NOMO-1 (cell line): ENCODE measurements around the gene KXD1.
"Not testable (repeated sequence)": the region's sequence is repeated elsewhere in the genome, so short reads cannot be mapped to it uniquely, and the experiment has no call there.

Experiments
- DNase-seq, 2 experiments: peaks; one replicate each; lab custom pipeline; 2025; ENCODE audit not compliant: unreplicated experiment in 2 of 2; lab: John Stamatoyannopoulos, UW

KXD1 gene

GRCh38 chr19:18576383-18576782 is 18.7 kb downstream of the KXD1 start:
- no peak for DNase-seq

- DNase-seq, result no peak
Measured at GRCh38 chr19:18577365-18577914, 19.8 kb downstream of the KXD1 start.

GRCh38 chr19:18580311-18580710 is 22.6 kb downstream of the KXD1 start:
- DNase-seq, result no peak

GRCh38 chr19:18586306-18586705 is 28.6 kb downstream of the KXD1 start:
- DNase-seq, result peak; percentile 15 to 71

- DNase-seq, result no peak
Measured at GRCh38 chr19:18587561-18587960, 29.9 kb downstream of the KXD1 start.

GRCh38 chr19:18587962-18588610 is 30.4 kb downstream of the KXD1 start:
- no peak for DNase-seq

- peak; percentile 68 to 80 for DNase-seq
Measured at GRCh38 chr19:18588611-18589379, 31.1 kb downstream of the KXD1 start, which contains the start of gene REX1BD. Gene REX1BD (plus strand): TSS chr19:18588798. CDS start chr19:18588802, 4 bp downstream.

GRCh38 chr19:18589380-18590272 is 32.0 kb downstream of the KXD1 start:
- peak; percentile 66 to 73 for DNase-seq

GRCh38 chr19:18590273-18591272 is 32.9 kb downstream of the KXD1 start:
- DNase-seq, result no peak

- no peak for DNase-seq
Measured at GRCh38 chr19:18591735-18592385, 34.2 kb downstream of the KXD1 start.

- DNase-seq, result not testable (repeated sequence)
Measured at GRCh38 chr19:18592732-18593131, 35.1 kb downstream of the KXD1 start.

GRCh38 chr19:18593367-18594095 is 35.9 kb downstream of the KXD1 start:
- no peak for DNase-seq

GRCh38 chr19:18594096-18594823 is 36.6 kb downstream of the KXD1 start:
- DNase-seq, result peak; percentile 77 to 84

GRCh38 chr19:18594824-18595373 is 37.2 kb downstream of the KXD1 start:
- DNase-seq, result no peak

GRCh38 chr19:18595475-18595874 is 37.8 kb downstream of the KXD1 start:
- no peak for DNase-seq

GRCh38 chr19:18596752-18597157 is 39.1 kb downstream of the KXD1 start:
- peak; percentile 27 to 51 for DNase-seq

- no peak for DNase-seq
Measured at GRCh38 chr19:18597809-18598660, 40.4 kb downstream of the KXD1 start.
